Panc1 (cell line): ENCODE measurements around the gene ZCCHC24. TPM values are rescaled to one million over a fixed set of nuclear protein-coding genes. Genes with fewer than 3 reads are reported as not detected.

ENCODE experiments used
- ATAC-seq: fragments of 200-7000 bp; cut with Tn5 transposase; 2 replicates; pipeline ENCODE4 v1.9.1; 2020; ENCODE audit warnings: mild to moderate bottlenecking, moderate library complexity
- BruUV-seq: library from RNA; stranded (reverse); fragments of 400-500 nt; replicated peaks from 2 replicates; lab custom pipeline; 2021; lab: Mats Ljungman, UMichigan
- CTCF ChIA-PET: fragments of 300-600 bp; sonication (Branson Sonifier 250); formaldehyde crosslinking; loops from one replicate; lab custom pipeline; 2022; ENCODE audit warnings: antibody characterized with exemption; lab: Charles Lee
- POLR2A ChIA-PET: fragments of 300-600 bp; sonication (Branson Sonifier 250); formaldehyde crosslinking; loops from one replicate; lab custom pipeline; 2022; ENCODE audit warnings: antibody characterized with exemption; lab: Charles Lee
- DNase-seq: peaks from one replicate; pipeline ENCODE4 v3.0.0-alpha.2; 2010; ENCODE audit warnings: low read depth, low spot score
- H3K27ac ChIP-seq: 2 replicates; pipeline ENCODE4 v1.5.1; 2011; ENCODE audit warnings: mild to moderate bottlenecking, low read length, inconsistent platforms
- H3K27me3 ChIP-seq: fragments of 200-500 bp; sonication (Bioruptor generic); 2 replicates; pipeline ENCODE4 v1.6.0; 2014; ENCODE audit warnings: low read length, inconsistent platforms; ENCODE audit not compliant: control insufficient read depth, insufficient read depth
- H3K36me3 ChIP-seq: fragments of 200-500 bp; sonication (Bioruptor generic); 2 replicates; pipeline ENCODE4 v1.5.1; 2014; ENCODE audit warnings: inconsistent platforms, mild to moderate bottlenecking, low read length, moderate library complexity; ENCODE audit not compliant: control insufficient read depth, insufficient read depth
- H3K4me1 ChIP-seq: 2 replicates; pipeline ENCODE4 v1.5.1; 2011; ENCODE audit warnings: inconsistent platforms, mild to moderate bottlenecking, low read length, moderate library complexity; ENCODE audit not compliant: control insufficient read depth, insufficient read depth
- H3K4me3 ChIP-seq, 2 experiments: 2 replicates each; pipeline ENCODE4 v1.5.1; 2011 to 2012; ENCODE audit warnings: low read depth in 2 of 2, low read length in 2 of 2, mild to moderate bottlenecking in 2 of 2, inconsistent platforms in 1 of 2, moderate library complexity in 1 of 2
- H3K9me3 ChIP-seq: fragments of 200-500 bp; sonication (Bioruptor generic); 2 replicates; pipeline ENCODE4 v1.5.1; 2014; ENCODE audit warnings: low read depth, mild to moderate bottlenecking, inconsistent platforms, low read length, moderate library complexity; ENCODE audit not compliant: control insufficient read depth, insufficient read depth
- POLR2AphosphoS5 ChIP-seq: IDR thresholded peaks from 2 replicates; pipeline ENCODE4 v1.6.1; 2012; ENCODE audit warnings: mild to moderate bottlenecking, low read depth, low read length, moderate library complexity
- SIN3A ChIP-seq: IDR thresholded peaks from 2 replicates; pipeline ENCODE4 v1.6.1; 2012; ENCODE audit warnings: low read depth, mild to moderate bottlenecking, low read length, moderate library complexity, borderline replicate concordance; ENCODE audit not compliant: insufficient read depth
- TCF7L2 ChIP-seq: IDR thresholded peaks from 2 replicates; pipeline ENCODE4 v1.6.1; 2011; ENCODE audit warnings: mild to moderate bottlenecking, low read depth, low read length, inconsistent platforms
- in situ Hi-C: cut with HindIII; loops from 2 replicates; pipeline ENCODE4 v1.10.0; 2016; ENCODE audit warnings: low sequenced_read_pairs, low pct_unique_long_range_greater_than_20kb
- intact Hi-C: fragments of 100-400 bp; cut with micrococcal nuclease; formaldehyde crosslinking; loops from one replicate; pipeline ENCODE4 v1.10.0; 2022; ENCODE audit not compliant: unreplicated experiment
- total RNA-seq: library from RNA; stranded (reverse); gene quantifications from one replicate; pipeline ENCODE4 v1.2.1, GENCODE V29; 2021; ENCODE audit not compliant: unreplicated experiment
- TF ChIP-seq, protein P1 (sequence below): fragments of 450-650 bp; IDR thresholded peaks from 2 replicates; pipeline ENCODE4 v1.5.1; 2017; ENCODE audit warnings: mild to moderate bottlenecking
- TF ChIP-seq, protein P2 (sequence below), 2 experiments: IDR thresholded peaks; 2 replicates each; pipeline ENCODE4 v1.6.1; 2011 to 2012; ENCODE audit warnings: low read depth in 2 of 2, control low read depth in 1 of 2, low read length in 1 of 2, mild to moderate bottlenecking in 1 of 2, moderate library complexity in 1 of 2; ENCODE audit not compliant: insufficient read depth in 1 of 2

ZCCHC24 gene
- total RNA-seq, 1 experiment from 2014 or later, result 7.8 TPM

DNA sequence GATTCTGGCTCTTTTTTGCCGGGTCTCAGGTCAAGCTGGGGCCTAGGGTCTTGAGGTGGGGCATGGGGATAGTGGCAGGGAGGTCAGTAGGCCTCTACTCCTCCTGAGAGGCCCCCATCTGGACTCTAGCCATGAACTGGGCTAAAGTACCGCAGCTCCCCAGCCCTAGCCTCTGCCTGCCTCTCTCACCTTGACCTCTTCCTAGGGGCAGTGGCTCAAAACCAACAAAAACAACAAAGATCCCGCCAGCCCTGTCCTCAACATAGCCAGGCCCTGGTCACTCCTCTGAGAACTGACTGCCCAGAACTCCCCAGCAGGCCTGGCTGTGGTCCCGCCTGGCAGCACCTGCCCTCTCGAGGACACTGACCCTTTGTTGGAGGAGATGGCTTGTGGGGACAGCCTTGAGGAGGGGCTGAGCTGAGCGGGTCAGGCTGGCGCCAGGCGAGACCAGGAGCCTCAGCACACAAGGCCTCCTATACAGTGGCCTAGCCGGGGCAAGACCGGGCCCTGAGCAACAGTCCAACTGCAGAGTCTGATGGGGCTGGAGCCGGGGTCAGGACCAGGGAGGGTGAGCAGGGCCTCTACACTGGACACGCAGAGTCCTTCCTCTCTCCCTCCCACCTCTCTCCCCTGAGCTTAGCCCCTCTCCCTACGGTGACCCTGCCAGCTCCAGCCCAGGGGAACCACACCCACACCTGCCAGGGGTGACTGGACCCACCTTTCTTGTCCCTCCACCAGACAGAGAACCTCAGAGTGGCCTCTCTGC is 109.8 kb downstream of the ZCCHC24 start:
- Histone ChIP-seq H3K27ac (no peak overlapping the region), H3K27me3 (no peaks in the 10 kb centered on the region), H3K9me3 (no peaks in the 10 kb centered on the region; the same call in 1 of the 2 replicates), H3K4me3 (no peak overlapping the region), H3K4me1 (no peaks in the 10 kb centered on the region), H3K36me3 (no peaks in the 10 kb centered on the region)
- ATAC-seq (0 out of 2 replicates have a peak, but pooled peaks have one; percentile 22), DNase-seq (no peak)
- BruUV-seq, result no TSS peak
- ChIA-PET CTCF (no interaction called here), POLR2A (no interaction called here)
- intact Hi-C loops, result no loop called here
- in situ Hi-C loops, result no loop called here
- TF ChIP-seq, protein P1, sequence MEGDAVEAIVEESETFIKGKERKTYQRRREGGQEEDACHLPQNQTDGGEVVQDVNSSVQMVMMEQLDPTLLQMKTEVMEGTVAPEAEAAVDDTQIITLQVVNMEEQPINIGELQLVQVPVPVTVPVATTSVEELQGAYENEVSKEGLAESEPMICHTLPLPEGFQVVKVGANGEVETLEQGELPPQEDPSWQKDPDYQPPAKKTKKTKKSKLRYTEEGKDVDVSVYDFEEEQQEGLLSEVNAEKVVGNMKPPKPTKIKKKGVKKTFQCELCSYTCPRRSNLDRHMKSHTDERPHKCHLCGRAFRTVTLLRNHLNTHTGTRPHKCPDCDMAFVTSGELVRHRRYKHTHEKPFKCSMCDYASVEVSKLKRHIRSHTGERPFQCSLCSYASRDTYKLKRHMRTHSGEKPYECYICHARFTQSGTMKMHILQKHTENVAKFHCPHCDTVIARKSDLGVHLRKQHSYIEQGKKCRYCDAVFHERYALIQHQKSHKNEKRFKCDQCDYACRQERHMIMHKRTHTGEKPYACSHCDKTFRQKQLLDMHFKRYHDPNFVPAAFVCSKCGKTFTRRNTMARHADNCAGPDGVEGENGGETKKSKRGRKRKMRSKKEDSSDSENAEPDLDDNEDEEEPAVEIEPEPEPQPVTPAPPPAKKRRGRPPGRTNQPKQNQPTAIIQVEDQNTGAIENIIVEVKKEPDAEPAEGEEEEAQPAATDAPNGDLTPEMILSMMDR, result no peak
- TF ChIP-seq, protein P2, sequence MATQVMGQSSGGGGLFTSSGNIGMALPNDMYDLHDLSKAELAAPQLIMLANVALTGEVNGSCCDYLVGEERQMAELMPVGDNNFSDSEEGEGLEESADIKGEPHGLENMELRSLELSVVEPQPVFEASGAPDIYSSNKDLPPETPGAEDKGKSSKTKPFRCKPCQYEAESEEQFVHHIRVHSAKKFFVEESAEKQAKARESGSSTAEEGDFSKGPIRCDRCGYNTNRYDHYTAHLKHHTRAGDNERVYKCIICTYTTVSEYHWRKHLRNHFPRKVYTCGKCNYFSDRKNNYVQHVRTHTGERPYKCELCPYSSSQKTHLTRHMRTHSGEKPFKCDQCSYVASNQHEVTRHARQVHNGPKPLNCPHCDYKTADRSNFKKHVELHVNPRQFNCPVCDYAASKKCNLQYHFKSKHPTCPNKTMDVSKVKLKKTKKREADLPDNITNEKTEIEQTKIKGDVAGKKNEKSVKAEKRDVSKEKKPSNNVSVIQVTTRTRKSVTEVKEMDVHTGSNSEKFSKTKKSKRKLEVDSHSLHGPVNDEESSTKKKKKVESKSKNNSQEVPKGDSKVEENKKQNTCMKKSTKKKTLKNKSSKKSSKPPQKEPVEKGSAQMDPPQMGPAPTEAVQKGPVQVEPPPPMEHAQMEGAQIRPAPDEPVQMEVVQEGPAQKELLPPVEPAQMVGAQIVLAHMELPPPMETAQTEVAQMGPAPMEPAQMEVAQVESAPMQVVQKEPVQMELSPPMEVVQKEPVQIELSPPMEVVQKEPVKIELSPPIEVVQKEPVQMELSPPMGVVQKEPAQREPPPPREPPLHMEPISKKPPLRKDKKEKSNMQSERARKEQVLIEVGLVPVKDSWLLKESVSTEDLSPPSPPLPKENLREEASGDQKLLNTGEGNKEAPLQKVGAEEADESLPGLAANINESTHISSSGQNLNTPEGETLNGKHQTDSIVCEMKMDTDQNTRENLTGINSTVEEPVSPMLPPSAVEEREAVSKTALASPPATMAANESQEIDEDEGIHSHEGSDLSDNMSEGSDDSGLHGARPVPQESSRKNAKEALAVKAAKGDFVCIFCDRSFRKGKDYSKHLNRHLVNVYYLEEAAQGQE (IDR thresholded peaks at IDR 0.05; ENCODE audit: insufficient read depth in 1 of 2, low read depth in 2 of 2, low read length in 1 of 2), result no peak
- TF ChIP-seq TCF7L2 (no peak), POLR2AphosphoS5 (no peak), SIN3A (no peak)

DNA sequence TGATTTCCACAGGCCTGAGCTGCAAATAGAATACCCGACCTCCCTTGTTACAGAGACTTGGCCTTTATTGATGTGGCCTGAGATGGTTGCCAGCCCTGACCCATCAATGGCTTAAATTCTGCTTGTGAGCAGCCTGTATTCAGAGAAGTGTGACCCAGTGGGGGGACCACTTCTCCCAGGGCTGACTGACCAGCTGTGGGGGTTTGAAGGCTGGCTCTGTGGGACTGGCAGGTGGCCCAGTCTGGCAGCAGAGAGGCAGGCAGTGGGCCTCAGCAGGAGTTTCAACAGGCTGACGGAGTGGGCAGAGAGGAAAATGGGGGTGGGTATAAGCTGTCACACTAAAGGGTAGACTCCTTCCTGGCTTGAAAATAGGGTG is 110.3 kb downstream of the ZCCHC24 start:
- no peak overlapping the region for H3K4me3 ChIP-seq
- in situ Hi-C loops (no loop called here), intact Hi-C loops (no loop called here)
- no TSS peak for BruUV-seq
- no peak for TF ChIP-seq TCF7L2
- TF ChIP-seq, protein P2 (IDR thresholded peaks at IDR 0.05; ENCODE audit: insufficient read depth in 1 of 2, low read depth in 2 of 2, low read length in 1 of 2), result no peak
- TF ChIP-seq, protein P1, result no peak
- TF ChIP-seq SIN3A, result no peak
- TF ChIP-seq POLR2AphosphoS5, result no peak
- no peak overlapping the region for H3K27ac ChIP-seq
- no peak for DNase-seq
- H3K4me1 ChIP-seq, result no peaks in the 10 kb centered on the region
- no peak for ATAC-seq
- no peaks in the 10 kb centered on the region; the same call in 1 of the 2 replicates for H3K9me3 ChIP-seq
- H3K27me3 ChIP-seq, result no peaks in the 10 kb centered on the region
- ChIA-PET POLR2A (interaction anchor here (0.7 kb wide), 1 partner anchor 56 kb away, joined by 5 read pairs; no protein-coding TSS in a partner anchor), CTCF (no interaction called here)
- H3K36me3 ChIP-seq, result no peaks in the 10 kb centered on the region
